HG03378 (cell line): ENCODE measurements around the gene BTK.
A peak's percentile ranks its signal among the peaks of the same experiment; 100 is the strongest.

Source experiments
- ATAC-seq: cut with Tn5 transposase; IDR thresholded peaks from one replicate; pipeline ENCODE4 v1.9.1; 2021; ENCODE audit warnings: mild to moderate bottlenecking, moderate library complexity; ENCODE audit not compliant: unreplicated experiment

The BTK gene

DNA sequence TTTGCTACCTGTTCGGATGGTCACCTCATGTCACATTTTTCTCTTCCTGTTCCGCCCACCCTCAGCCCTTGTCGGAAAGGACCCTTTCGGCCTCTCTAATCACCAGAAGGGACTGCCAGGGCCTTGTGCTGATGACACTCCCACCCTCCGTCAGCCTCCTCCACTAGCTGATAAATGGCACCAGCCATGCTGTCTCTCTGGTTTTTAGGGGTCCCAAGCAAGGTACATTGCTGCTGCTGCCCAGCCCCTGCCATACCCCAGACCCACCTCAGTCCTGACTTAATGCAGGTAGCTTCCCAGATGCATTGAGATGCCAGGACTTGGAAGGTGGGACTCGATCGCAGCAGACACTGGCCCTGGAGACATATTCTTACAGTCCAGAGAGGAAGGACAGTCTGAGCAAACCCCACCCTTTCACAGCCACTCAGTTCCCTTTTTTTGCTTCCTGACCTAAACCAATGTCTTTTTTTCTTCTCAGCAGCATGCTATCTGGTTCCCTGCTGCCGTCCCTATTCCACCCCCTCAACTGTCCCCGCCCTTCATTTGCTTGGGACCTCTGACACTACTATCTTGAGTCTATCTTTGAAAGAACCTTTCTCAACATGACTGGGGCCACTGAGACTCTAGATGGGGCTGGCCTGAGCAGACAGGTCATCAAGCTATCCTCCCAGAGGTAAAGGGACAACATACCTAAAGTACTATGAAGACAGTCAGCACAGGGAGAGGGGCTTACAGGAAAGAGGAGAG, at the start of gene BTK:
Gene BTK, minus strand, starts transcription at position 397 of the 747 bp plus-strand sequence. CDS start 10,907 bp downstream, outside the sequence.
- ATAC-seq, result peak; percentile 65

DNA sequence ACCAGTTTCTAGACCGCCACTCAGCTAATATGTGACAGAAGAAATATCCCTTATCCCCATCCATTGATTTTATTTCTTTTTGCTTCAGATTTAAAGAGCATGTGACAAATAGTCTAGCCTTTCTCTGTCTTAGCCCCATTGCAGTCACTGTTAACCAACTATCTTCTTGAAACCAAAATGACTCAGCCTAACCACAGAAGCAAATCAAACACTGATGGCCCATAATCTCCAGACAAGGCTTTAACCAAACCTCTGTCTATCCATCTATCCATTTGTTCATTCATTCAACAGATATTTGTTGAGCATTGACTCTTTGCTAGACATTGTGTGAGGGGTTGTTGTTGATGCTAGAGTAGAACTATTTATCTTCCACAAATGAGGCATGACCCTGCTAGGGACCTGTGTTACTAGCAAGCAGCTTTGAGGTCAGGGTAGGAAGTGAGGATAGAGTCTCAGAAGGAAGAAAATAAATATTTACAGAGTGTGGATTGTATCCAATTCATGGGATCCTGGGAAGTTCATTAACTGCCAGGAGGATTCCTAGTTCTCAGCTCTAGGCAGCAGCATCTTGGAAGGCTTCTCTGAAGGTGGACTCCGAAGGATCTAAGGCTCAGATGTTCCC, 44.6 kb upstream of the BTK start:
- ATAC-seq, result peak; percentile 98

DNA sequence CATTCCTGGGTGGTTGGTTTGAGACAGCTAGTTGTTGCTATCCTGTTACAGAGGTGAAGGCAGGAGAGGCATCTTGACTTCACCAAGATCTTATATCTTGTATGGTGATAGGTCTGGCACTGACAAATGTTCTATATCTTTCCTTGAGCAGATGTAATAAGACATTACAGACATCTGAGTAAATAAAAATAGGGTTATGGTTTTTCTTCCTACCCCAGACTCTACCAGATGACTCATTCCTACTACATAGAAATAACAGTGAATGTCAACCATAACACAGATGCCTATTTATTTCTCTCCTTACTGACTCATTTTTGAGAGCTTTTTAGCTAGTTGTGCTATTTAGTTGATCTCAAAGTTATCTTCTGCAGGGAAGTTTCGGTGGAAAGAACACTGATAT, 43.9 kb upstream of the BTK start:
- peak; percentile 61 for ATAC-seq

DNA sequence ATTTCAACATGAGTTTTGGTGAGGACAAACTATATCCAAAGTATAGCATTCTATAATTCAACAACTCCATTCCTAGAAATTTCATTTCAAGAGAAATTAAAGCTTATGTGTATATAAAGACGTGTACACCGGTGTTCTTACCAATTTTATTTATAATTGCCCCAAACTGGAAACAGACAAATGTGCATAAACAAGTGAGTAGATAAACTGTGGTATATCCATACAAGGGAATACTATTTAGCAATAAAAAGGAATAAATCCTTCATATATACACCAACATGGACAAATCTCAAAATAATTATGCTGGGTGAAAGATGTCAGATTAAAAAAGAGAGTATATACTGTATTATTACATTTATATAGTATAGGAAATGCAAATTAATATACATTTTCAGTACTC, 42.0 kb upstream of the BTK start:
- ATAC-seq, result no peak

DNA sequence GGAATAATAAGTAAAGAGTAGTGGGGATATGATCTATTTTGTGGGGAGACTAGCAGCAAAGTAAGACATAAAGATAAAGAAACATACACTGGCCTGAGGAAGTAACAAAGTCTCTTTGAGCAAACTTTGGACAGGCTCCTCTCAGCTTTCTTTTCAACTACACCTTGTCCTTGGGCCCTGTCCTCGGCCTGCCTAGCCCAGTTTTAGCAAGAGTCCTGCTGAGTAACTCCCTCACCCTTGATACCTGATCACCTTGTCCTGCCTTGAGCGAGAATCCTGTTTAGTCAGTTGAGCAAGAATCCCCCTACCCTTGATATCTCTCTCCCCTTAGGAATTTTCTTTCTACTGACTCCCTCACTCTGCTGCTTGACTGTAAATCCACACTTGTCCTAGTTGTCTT, 33.5 kb upstream of the BTK start:
- no peak for ATAC-seq

DNA sequence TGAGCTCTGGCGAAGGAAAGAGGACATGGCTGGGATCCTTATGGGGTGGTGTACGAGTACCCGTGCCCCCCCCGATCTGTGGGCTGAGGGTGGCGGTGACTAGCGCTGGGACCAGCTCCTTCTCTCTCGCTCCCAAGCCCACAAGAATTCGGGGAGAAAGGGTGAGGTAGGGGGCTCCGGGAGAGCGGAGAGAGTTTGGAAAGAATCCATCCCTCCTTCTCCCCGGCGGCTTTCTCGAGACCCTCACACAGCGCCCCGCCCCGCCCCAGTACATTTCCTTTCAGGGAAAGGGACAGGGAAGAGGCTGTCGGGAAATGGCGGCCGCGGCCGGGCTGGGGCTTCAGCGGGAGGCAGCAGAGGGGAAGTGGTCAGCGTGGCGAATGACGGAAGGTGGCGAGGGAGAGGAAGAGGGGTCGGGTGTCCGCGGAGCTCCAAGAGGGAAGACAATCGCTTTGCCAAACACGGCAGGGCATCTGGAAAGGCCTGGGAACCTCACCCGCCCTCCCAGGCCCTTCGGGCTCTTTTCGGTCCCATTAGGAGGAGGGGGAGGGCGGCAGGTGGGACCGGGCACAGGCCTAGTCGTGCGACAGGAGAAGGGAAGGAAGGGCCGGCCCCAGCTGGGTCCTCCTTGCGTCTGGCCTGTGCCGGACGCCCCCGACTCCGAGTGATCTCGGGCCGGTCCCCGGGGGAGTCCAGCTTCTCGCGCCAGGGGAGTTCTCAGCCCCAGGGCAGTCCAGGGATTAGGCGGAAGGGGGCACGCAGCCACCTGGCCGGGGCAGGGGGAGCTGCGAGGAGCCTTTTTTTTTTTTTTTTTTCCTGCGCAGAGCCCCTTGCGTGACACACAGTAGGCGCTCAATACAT, 32.2 kb upstream of the BTK start:
- ATAC-seq, result no peak

DNA sequence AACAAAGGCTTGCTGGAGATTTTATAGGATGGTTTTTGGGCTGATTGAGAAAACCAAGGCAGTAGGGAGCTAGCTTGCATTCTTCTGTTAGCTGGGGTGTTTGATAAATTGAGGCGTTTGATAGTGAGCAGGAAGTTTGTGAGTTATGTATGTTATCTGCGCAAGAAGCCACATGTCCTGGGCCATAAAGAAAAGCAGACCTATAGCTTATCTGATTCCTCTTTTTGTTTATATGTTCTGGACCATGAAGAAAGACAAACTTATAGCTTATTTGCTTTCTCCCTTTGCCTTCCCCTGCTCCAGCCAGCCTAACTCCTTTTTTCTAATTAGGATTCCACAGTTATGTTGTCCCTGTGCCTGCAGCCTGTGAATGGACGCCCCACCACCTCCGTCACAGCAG, 31.2 kb upstream of the BTK start:
- ATAC-seq, result no peak

DNA sequence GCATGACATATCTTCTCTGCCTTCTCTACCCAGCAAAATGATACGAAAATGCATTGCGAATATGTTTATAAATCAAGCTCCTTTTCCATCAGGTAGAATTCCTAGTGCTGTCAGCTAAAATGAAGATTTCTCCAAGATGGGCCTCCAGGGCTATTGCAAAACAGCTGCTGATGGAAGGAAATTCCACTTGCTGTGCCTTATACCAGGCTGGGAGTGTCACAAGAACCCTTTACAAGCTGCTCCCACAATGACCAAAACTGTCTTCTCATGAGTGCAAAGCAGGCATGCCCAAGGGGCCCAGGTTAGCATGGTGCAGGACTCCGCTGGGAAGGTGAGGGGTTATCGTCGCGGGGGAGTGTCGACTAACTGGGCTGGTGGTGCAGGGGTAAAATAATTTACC, 30.7 kb upstream of the BTK start:
- no peak for ATAC-seq

DNA sequence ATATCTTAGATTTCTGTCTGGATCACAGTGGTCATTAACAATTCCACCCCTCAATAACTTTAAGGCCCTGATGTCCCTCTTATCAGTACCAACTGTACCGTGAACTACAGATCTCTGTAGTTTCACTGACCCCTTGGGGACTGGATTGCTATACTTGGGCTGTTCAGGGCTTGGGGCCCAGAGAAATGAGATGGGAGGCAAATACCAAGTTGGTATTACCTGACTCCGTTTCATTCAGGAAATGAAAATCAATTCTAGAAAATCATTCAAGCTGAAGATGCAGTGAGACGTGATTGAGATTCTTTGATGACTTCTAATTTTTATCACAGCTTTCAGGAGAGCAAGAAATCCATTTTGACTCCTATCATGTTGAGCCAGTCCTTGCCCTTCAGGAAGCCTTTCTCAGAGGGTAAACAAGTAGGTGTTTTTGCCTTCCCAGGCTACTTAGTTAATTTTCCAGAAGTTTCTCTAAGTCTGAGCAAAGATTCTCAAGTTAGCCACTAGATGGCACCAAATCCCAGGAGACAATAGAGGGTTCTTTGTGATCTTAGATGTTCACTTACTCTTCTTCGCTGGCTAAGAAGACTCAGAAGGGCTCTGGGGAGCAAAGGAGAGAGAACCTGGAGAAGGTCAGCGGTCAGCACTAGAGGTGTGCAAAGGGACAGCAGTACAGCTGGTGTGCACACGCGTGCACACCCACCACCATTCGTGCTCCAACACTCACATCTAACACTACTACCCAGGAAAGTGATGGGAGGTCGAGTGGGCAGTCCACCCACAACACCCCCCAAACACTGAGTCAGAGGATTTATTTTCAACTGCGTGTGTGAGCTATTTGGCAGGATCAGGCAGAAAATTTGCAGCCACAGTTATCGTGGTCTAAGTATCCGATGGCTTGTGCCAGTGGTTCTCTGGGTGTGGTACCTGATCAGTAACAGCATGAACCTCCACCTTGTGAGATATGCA, 29.5 kb upstream of the BTK start:
- ATAC-seq, result peak; percentile 64

DNA sequence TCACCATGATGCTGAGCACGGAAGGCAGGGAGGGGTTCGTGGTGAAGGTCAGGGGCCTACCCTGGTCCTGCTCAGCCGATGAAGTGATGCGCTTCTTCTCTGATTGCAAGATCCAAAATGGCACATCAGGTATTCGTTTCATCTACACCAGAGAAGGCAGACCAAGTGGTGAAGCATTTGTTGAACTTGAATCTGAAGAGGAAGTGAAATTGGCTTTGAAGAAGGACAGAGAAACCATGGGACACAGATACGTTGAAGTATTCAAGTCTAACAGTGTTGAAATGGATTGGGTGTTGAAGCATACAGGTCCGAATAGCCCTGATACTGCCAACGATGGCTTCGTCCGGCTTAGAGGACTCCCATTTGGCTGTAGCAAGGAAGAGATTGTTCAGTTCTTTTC, 26.0 kb upstream of the BTK start:
- ATAC-seq, result no peak

DNA sequence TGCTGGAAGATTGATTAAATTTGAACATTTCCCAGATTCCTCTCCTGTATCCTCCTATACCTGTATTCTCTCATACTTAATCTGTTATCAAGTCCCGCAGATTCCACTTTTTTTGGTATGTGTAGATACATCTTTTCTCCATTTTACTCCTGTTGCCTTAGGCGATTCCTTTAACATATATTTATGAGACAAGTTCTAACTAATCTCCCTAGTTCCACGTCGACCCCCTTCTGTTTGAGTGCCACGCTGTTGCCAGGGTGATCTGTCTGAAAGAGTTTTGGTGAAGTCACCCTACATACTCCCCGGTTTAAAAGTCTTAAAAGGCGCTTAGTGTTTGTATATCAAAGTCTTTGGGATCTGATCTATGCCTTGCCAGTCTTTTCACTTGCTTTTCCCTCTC, 24.5 kb upstream of the BTK start:
- no peak for ATAC-seq

DNA sequence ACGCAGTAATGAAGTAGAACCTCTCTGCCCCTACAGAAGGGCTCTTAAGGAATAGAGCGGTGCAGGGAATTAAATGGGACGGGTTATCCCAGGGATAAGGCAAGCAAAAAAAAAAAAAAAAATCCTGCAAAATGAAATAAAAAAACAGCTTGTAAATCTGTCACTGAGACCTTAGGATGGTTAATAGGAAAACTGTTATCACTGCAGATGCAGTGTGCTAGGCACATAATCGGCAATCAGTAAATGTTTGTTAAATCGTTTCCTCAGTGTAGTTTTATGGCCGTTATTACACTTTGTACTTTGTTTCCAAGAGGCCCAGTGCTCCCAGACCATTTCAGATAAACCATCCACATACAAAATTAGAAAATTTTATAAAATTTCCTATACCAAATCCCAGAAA, 23.1 kb upstream of the BTK start:
- no peak for ATAC-seq

DNA sequence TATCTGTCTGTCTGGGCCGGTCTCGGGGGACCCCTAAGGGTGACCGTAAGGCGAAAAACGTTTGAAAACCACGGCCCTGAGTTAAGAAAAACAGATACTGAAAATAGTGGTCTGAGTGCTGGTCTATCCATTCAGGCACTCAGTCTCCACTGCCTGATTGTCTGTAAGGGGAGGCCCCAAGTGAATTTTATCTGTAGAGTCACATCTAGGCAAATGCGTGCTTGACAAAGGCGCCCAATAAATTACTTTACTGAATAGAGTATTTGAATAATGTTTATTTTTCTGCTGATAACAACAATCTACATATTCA, 22.5 kb upstream of the BTK start:
- peak; percentile 23 for ATAC-seq

DNA sequence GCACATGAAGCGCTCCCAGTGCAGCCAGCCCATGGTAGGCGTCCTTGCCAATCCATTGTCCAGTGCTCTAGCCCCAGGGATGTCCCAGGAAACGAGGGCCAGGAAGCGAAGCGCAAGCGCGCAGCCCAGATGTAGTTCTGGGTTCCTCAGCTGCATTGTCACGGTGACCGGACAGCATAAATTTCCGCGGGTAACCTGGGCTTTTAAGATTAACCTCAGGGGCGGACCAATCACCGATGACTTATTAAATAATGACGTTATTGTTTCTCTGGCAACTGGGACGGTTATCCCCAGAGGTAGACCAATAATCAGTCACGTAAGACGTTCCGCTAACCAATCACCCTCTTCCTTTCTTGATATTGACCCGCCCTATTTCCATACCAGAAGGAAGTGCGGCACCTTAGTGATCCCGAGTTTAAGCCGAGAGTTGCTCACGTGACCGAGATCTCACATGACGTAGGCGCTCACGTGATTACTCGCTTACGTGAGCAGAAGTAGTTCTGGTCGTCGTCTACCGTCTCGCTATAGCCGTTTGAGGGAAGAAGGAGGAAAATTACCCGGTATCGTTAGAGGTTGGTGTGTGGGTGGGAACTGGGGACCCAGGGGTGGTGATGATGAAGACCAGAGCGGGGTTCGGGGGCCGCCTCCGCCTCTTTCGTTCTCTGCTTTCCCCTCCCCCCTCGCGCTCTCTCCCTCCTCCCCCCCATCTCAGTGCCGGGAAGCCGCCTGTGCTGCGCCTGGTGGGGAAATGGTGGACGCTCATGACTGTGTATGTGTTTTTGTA, 21.9 kb upstream of the BTK start, which contains the start of the genes GLA and HNRNPH2:
Gene GLA, minus strand, starts transcription at position 178 of the 784 bp plus-strand sequence. Its CDS starts 22 bp downstream, at position 156.
Gene HNRNPH2, plus strand, starts transcription at position 475 of the 784 bp plus-strand sequence. CDS start 3,767 bp downstream, outside the sequence.
- peak; percentile 97 for ATAC-seq

DNA sequence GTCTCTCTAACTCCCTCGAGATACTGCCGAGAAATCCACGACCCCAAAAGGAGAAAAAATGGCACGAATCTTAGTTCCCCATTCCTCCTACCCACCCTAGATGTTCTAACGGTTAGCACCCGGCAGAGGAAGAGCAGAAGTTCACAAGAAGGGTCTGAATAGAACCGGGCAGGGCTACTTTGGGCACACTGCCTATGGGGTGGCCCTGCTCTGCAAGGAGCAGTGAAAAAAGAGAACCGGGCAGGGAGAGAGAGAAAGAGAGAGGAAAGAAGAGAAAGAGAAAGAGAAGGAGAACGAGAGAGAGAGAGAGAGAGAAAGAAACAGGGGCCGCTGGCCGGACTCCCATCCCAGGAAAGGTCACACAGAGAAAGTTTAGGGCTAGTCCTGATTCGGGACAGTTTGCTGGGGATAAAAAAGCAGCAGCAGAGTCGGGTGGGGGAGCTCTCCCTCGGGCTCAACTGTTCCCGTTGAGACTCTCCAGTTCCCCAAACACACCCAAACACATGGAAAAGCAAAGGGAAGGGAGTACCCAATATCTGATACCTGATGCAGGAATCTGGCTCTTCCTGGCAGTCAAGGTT, 21.3 kb upstream of the BTK start:
- no peak for ATAC-seq

DNA sequence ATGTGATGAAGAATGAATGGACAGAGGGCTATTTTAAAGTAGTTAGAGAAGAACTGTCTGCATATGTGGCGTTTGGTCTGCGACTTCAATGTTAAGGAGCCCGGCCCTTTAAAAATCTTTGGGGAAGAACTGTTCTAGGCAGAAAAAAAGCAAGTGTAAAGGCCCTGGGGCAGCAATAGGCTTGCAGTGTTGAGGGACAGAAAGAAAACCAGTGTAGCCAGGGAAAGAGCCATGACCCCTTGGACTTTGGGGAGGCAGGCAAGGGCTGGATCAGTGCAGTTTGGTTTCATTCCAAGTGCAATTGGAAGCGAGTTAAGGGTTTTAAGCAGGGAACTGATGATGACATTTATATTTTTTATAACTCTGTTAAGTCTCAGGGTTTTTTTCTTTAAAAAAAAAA, 13.8 kb upstream of the BTK start:
- no peak for ATAC-seq

DNA sequence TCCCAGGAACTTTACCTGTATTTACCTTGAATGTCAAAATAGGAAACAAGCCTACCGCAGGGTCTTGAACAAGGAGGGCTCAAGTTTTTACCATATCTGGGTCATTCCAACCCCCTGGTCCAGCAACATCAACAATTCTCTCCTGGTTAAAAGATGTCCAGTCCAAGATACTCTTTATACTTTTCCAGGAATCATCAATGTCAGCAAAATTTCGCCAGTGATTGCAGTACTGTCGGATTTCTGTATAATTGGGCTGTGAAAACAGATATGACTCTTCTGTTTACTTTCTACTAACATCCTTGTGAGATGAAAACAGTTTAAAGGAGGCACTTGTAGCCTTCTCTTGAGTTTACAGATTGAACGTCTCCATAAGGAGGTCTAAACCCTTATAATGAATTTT, 12.7 kb upstream of the BTK start:
- ATAC-seq, result no peak

DNA sequence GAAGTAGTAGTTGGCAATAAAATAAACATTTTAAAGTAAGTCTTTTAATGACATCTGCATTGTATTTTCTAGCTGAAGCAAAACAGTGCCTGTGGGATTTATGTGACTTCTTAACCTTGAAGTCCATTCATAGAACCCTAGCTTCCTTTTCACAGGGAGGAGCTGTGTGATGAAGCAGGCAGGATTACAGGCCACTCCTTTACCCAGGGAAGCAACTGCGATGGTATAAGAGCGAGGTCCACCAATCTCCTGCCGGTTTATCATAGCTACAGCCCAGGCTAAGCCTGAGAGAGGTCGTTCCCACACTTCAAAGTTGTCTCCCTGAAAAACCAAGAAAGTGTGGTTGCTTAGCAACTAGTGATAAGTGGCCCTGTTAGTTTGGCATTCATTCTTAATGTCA, 11.8 kb upstream of the BTK start:
- ATAC-seq, result no peak

DNA sequence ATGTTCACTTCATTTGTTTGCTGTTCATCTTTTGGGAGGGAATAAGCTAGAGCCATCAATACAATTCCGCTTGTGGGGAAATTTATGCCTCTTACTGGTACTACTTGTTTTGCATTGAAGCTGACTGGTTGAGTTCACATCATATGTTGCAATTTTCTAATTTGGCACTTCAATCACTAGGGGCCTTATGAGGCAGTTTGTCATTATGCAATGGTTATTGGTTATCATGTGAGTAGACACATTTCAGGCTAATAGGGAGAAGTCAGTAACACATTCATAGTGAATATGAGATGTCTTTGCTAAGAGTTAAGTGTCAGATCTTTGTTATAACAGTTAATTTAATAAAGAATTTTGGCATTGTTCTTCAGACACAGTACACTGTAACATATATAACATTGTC, 9.8 kb upstream of the BTK start:
- ATAC-seq, result no peak
